Thoracic aorta (tissue), 2 donors: ENCODE measurements around the gene GPR78. TPM values are rescaled to one million over a fixed set of nuclear protein-coding genes. Genes with fewer than 3 reads are reported as not detected.

ENCODE experiments used
- ATAC-seq: fragments of 150-250 bp; one replicate; pipeline ENCODE4 v1.8.0; 2017; ENCODE audit warnings: low read depth; ENCODE audit not compliant: insufficient number of reproducible peaks, low FRiP score
- DNase-seq: peaks from one replicate; pipeline ENCODE4 v3.0.0-alpha.2; 2020; ENCODE audit warnings: low spot score
- H3K27ac ChIP-seq, 2 donors: fragments of 200-600 bp; sonication (generic); 1 replicate in 1 of 2; 2 replicates in 1 of 2; pipeline ENCODE4 v1.5.1; 2016; ENCODE audit warnings: mild to moderate bottlenecking in 2 of 2, moderate library complexity in 2 of 2
- H3K27me3 ChIP-seq: fragments of 200-600 bp; sonication (generic); replicated peaks from 2 replicates; pipeline ENCODE4 v1.6.0; 2016; ENCODE audit warnings: mild to moderate bottlenecking; ENCODE audit not compliant: insufficient read depth
- H3K36me3 ChIP-seq: fragments of 200-600 bp; sonication (generic); one replicate; pipeline ENCODE4 v1.5.1; 2016
- H3K4me1 ChIP-seq, 2 donors: fragments of 200-600 bp; sonication (generic); 1 replicate in 1 of 2; 2 replicates in 1 of 2; pipeline versions ENCODE4 v1.5.1 to v1.6.0; 2016; ENCODE audit warnings: low read depth in 2 of 2, mild to moderate bottlenecking in 1 of 2; ENCODE audit not compliant: control insufficient read depth in 1 of 2
- H3K4me3 ChIP-seq: fragments of 200-600 bp; sonication (generic); 2 replicates; pipeline ENCODE4 v1.5.1; 2016; ENCODE audit warnings: mild to moderate bottlenecking
- H3K9me3 ChIP-seq: fragments of 200-600 bp; sonication (generic); 2 replicates; pipeline ENCODE4 v1.5.1; 2016
- total RNA-seq, 2 donors: library from RNA; depleted of rRNA; stranded (reverse); fragments of >200 nt; gene quantifications; one replicate each; pipeline versions ENCODE4 v1.1.0 to v1.2.3, GENCODE V29; 2016
- TF ChIP-seq, protein P1 (sequence below): fragments of 200-600 bp; sonication (generic); IDR thresholded peaks from one replicate; pipeline ENCODE4 v1.5.1; 2019; ENCODE audit warnings: antibody characterized with exemption

The GPR78 gene
- total RNA-seq, 2 donors from 2014 or later = not detected

DNA sequence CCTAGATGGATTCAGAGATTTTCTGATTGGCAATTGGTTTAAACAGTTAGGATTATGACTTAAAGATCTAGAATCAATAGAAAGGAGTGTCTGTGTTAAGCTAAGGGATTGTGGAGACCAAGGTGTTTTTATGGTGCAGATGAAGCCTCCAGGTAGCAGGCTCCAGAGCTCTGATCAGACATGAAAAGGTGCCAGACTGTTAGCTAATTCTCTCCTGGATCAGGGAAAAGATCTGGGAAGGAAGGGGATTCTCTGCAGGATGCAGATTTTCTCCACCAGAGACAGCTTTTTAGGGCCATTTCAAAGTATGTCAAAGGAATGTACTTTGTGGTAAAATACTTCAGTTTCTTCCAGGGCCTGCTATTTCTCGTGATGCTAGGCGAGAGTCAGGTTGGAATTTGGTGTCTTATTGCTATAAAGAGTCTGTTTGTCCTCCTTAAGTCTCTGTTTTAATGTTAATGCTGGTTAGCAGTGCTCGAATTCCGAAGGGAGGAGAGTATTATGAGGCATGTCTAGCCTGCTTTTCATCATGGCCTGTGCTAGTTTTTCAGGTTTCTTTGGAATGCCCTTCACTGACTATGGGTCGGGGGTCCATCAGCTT is 12.0 kb upstream of the GPR78 start:
- ATAC-seq (no peak), DNase-seq (no peak)
- TF ChIP-seq, protein P1, sequence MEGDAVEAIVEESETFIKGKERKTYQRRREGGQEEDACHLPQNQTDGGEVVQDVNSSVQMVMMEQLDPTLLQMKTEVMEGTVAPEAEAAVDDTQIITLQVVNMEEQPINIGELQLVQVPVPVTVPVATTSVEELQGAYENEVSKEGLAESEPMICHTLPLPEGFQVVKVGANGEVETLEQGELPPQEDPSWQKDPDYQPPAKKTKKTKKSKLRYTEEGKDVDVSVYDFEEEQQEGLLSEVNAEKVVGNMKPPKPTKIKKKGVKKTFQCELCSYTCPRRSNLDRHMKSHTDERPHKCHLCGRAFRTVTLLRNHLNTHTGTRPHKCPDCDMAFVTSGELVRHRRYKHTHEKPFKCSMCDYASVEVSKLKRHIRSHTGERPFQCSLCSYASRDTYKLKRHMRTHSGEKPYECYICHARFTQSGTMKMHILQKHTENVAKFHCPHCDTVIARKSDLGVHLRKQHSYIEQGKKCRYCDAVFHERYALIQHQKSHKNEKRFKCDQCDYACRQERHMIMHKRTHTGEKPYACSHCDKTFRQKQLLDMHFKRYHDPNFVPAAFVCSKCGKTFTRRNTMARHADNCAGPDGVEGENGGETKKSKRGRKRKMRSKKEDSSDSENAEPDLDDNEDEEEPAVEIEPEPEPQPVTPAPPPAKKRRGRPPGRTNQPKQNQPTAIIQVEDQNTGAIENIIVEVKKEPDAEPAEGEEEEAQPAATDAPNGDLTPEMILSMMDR = no peak
- H3K27ac ChIP-seq = no peak overlapping the region
- no peaks in the 10 kb centered on the region for H3K36me3 ChIP-seq
- no peak overlapping the region for H3K4me3 ChIP-seq
- no peaks in the 10 kb centered on the region for H3K4me1 ChIP-seq
- H3K9me3 ChIP-seq = no peaks in the 10 kb centered on the region
- no peaks in the 10 kb centered on the region for H3K27me3 ChIP-seq

DNA sequence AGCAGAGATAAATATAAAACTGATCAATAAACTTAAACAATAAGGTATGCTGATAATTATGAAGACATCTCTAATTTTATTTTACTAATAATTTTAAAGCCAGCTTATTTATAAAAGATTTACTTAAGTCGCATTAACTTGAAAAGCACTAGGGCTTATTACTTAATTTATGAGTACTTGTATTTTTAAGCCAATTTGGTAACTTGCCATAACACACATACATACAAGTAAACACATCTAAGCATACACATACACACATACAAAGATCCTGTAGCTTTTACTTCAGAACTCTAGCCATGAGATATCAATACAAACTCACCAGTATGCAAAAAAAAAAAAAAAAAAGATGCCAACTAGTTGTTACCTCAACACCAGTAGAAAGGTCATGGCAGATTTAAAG is 10.0 kb upstream of the GPR78 start:
- DNase-seq (no peak), ATAC-seq (no peak)
- Histone ChIP-seq H3K27ac (no peak overlapping the region), H3K36me3 (no peaks in the 10 kb centered on the region), H3K4me1 (no peaks in the 10 kb centered on the region), H3K27me3 (no peaks in the 10 kb centered on the region), H3K4me3 (no peak overlapping the region), H3K9me3 (no peaks in the 10 kb centered on the region)
- TF ChIP-seq, protein P1 = no peak

DNA sequence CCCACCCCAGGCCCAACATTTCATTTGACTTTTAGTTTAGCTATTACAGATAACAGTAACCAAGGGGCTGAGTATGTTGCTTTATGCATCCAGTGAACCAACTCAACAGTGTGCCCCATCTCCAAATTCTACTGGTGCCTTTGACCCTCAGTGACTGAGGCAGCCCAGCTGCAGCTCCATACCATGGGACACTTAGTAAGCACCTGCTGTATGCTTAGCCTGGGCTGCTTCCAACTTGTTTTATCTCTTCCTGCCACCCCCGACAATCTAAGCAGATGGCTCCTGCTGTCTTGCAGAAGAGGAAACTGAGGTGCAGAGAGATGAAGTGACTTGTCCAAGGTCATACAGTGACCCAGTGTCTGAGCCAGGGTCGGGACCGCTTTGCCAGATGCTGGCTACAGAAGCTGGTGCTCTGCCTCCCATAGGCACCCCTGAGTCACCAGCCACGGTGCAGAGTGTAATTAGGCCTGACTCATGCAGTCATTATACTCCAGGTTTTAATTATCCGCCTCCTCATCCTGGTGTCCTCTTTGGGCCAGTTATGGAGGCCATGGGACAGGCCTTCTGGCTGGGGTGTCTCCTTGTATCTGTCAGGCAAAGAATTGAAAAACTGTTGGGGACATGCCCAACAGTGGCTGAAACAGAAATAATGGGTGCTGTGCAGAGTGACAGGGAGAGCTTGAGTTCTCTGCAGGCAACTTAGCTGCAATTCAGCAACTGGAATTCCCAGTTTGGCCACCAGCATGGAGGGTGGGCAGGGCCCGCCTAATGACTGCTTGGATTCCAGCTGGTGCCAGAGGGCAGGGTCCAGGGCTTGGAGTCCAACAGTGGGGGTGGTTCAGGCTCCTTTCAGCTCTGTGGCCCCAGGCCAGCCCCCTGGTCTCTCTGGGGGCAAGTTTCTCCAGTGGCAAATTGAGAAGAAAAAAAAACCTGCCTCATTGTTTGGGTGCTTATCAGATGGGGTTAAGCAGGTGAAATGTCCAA is 8.2 kb upstream of the GPR78 start:
- TF ChIP-seq, protein P1 = no peak
- Histone ChIP-seq H3K27ac (no peak overlapping the region), H3K36me3 (no peaks in the 10 kb centered on the region), H3K9me3 (no peaks in the 10 kb centered on the region), H3K4me3 (no peak overlapping the region), H3K4me1 (no peaks in the 10 kb centered on the region), H3K27me3 (no peaks in the 10 kb centered on the region)
- no peak for DNase-seq
- no peak for ATAC-seq

DNA sequence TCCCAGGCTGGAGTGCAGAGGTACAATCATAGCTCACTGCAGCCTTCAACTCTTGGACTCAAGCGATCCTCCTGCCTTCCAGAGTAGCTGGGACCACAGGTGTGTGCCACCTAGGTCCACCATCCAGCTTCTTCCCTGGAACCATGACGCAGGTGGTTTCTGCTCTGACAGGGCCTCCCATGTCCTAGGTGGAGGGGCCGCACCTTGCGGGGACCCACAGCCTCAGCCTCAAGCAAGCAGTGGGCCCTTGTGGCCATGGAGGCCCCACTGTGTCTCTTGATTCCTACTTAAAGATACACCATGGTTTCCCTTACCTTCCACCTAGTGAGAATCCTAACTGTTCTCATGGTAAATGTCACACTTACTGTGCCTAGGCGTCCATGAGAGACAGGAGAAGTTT is 6.9 kb upstream of the GPR78 start:
- no peak for DNase-seq
- no peaks in the 10 kb centered on the region for H3K27me3 ChIP-seq
- no peak for ATAC-seq
- no peaks in the 10 kb centered on the region for H3K9me3 ChIP-seq
- no peak overlapping the region for H3K27ac ChIP-seq
- TF ChIP-seq, protein P1 = no peak
- no peaks in the 10 kb centered on the region for H3K36me3 ChIP-seq
- no peaks in the 10 kb centered on the region for H3K4me1 ChIP-seq
- H3K4me3 ChIP-seq = no peak overlapping the region

DNA sequence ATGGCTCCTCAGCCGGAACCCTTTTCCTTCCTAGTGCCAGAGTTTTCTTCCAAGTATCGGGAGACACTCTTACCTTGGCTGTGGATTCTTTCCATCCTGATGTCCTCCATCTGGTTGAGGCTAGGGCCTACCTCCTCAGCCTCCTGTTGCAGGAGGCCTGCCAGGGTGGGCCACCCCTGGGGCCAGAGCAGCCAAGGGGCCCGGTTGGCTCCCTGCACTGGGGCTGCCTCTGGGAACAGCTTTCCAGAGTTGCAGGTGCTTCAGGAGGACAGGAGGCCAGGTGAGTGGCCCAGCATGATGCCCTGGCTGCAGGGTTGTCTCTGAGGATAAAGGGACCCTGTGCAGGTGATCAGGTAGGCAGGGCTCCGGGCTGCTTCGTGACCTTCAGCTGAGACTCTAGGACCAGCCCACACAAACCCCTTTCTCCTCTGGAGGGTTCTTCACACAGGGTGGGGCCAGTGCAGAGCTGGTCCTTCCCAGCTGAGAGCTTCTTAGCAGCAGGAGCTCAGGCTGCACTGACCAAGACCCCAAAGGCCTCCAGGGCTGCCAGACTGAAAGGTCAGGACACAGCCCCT is 5.3 kb upstream of the GPR78 start:
- no peaks in the 10 kb centered on the region for H3K4me1 ChIP-seq
- no peaks in the 10 kb centered on the region for H3K9me3 ChIP-seq
- no peak overlapping the region for H3K4me3 ChIP-seq
- TF ChIP-seq, protein P1 = no peak
- DNase-seq = no peak
- H3K27ac ChIP-seq = no peak overlapping the region
- no peaks in the 10 kb centered on the region for H3K27me3 ChIP-seq
- no peaks in the 10 kb centered on the region for H3K36me3 ChIP-seq
- ATAC-seq = no peak
